HG03442 (cell line): ENCODE measurements around the gene CATSPERZ.

Source experiments
- ATAC-seq: cut with Tn5 transposase; IDR thresholded peaks from one replicate; pipeline ENCODE4 v1.9.1; 2021; ENCODE audit warnings: mild to moderate bottlenecking, moderate library complexity; ENCODE audit not compliant: unreplicated experiment

Gene CATSPERZ

DNA sequence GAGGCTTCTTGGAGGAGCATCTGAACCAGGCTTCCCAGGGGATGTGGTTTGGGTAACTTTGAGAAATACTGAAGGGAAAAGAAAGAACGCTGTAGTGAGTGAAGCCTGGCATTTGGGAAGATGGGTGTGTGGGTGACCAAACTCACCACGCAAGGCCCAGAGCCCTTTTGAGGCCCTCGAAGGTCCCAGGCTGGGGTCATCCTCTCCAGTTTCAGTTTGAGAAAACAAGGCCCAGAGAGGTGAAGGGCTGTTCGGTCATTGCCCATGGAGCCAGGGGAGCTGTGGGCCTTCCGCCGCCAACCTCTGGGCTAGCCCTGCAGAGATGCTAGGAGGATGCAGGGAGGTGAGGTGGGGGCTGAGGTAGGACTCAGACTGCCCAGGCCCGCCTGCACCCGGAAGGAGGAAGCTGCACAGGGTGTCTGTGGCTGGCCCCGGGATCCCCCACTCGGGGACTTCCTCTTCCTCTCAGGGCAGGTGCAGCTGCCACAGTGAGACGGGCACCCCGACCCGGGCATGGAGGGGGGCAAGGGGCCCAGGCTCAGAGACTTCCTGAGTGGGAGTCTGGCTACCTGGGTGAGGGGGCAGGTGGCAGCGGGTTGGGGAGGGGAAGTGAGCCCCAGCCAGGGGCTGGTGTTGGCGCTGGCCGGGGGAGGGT lies 39.7 kb downstream of the CATSPERZ start, which contains the start of gene CCDC88B:
CCDC88B (plus strand) TSS at position 451 of the 655 bp plus-strand sequence; CDS start at position 514, 63 bp downstream.
- ATAC-seq, result peak; percentile 39

DNA sequence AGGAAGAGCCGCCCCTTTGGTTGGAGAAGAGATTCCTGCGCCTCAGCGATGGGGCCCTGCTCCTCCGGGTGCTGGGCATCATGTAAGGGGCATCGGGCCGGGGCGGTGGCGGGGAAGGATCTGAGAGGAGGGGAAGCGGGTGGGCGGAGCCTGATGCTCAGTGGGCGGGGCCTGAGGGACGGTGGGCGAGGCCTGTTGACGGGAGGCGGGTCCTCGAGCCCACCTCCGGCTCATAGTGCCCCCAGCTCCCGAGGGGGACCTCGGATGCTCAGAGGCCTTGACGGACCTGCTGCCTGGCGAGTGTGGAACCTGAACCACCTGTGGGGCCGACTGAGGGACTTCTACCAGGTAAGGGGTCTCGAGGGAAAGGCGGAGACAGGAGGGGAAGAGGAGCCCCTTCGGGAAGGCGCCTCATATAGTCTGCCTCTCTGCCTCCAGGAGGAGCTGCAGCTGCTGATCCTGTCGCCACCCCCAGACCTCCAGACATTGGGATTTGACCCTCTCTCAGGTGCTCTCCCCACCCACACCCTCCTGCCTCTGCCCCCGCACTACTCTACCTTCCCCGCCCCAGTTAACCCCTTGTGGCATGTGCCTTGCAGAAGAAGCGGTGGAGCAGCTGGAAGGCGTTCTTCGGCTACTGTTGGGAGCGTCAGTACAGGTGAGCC lies 40.6 kb downstream of the CATSPERZ start:
- peak; percentile 38 for ATAC-seq

DNA sequence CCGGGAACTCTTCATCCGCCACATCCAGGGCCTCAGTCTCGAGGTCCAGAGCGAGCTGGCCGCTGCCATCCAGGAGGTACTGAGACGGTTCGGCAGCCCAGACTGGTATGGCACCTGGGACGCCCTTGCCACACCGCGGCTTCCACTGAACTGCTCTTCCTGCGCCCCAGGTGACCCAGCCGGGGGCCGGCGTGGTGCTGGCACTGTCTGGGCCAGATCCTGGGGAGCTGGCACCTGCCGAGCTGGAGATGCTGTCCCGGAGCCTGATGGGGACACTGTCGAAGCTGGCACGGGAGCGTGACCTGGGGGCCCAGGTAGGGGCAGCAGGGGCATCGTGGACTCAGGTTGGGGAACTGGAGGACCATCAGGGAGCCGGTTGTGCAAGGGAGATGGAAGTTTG lies 41.3 kb downstream of the CATSPERZ start:
- no peak for ATAC-seq

DNA sequence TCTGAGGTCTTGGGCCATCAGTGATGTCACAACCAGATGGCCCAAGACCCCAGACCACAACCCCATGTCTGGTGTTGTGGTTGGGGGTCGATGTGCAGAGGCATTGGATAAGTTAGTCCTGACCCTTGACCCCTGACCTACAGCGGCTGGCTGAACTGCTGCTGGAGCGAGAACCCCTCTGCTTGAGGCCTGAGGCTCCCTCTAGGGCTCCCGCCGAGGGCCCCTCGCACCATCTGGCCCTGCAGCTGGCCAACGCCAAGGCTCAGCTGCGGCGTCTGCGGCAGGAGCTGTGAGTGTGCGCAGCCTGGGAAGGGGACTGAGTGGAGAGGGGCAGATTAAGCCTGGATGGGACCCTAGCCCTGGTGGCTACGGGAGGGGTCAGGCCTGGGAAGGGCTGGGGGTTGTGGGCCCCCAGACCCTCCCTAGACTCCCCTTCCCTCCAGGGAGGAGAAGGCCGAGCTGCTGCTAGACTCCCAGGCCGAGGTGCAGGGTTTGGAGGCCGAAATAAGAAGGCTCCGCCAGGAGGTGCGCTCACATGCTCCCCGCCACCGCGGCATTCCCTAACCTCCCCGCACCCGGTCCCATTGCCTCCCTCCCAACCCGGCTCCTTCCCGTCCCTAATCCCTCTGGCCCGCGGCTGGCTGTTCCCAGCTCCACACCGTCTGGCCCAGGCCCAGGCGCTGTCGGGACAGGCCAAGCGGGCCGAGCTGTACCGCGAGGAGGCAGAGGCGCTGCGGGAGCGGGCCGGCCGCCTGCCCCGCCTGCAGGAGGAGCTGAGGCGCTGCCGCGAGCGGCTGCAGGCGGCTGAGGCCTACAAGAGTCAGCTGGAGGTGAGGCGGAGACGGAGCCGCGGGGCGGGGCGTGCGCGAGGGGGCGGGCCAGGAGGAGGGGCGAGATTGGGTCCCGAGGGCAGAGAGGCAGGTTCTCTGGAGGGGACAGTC lies 42.0 kb downstream of the CATSPERZ start:
- peak; percentile 38 for ATAC-seq

DNA sequence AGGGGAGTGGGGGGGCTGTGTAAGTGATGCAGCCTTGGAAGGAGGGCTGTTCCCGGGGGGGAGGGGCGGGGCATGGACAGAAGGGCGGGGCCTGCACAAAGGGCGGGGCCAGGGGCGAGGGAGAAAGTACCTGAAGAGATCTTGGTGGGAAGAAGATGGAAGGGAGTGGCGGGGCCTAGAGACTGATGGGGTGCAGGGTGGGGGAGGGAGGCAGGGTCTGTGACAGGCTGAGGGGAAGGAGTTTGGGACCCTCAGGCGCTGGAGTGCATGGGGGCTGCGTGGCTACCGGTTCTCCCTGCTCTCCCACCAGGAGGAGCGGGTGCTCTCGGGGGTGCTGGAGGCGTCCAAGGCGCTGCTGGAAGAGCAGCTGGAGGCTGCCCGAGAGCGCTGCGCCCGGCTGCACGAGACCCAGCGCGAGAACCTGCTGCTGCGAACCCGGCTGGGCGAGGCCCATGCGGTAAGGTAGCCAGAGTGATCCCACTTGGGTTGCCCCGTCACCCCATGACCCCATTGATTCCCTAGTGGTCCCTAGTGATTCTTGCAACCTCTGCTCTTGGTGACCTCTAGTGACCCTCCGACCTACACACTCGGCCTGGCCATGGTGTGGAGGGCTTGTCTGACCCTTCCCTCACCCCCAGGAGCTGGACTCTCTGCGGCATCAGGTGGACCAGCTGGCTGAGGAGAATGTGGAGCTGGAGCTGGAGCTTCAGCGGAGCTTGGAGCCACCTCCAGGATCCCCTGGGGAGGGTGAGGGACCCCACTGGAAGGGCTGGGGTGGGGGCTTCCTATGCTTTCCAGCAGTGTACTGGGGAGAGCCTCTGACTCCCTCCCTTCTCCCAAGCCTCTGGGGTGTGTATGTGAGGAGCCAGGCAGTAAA lies 42.9 kb downstream of the CATSPERZ start:
- no peak for ATAC-seq

DNA sequence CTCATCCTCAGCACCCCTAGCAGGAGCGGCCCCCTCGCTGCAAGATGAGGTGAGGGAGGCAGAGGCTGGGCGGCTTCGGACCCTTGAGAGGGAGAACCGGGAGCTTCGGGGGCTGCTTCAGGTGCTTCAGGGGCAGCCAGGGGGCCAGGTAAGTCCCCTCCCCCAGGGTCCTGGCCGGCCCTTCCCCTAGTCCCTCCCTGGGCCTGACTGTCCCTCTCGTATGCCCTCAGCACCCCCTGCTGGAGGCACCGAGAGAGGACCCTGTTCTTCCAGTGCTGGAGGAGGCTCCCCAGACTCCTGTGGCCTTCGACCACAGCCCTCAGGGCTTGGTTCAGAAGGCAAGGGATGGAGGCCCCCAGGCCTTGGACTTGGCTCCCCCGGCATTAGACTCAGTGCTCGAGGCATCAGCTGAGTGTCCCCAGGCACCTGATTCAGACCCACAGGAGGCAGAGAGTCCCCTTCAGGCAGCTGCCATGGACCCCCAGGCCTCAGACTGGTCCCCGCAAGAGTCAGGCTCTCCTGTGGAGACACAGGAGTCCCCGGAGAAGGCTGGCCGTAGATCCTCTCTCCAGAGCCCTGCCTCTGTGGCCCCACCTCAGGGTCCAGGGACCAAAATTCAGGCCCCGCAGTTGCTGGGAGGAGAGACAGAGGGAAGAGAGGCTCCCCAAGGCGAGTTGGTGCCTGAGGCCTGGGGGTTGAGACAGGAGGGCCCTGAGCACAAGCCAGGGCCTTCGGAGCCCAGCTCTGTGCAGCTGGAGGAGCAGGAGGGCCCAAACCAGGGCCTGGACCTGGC lies 43.8 kb downstream of the CATSPERZ start:
- ATAC-seq, result no peak

DNA sequence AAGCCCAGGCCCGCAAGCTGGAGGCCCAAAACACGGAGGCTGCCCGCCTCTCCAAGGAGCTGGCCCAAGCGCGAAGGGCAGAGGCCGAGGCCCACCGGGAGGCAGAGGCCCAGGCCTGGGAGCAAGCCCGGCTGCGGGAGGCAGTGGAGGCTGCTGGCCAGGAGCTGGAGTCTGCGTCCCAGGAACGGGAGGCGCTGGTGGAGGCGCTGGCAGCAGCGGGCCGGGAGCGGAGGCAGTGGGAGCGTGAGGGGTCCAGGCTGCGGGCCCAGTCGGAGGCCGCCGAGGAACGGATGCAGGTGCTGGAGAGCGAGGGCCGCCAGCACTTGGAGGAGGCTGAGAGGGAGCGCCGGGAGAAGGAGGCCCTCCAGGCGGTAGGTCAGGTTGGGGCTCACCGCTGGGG lies 44.6 kb downstream of the CATSPERZ start:
- ATAC-seq, result no peak

DNA sequence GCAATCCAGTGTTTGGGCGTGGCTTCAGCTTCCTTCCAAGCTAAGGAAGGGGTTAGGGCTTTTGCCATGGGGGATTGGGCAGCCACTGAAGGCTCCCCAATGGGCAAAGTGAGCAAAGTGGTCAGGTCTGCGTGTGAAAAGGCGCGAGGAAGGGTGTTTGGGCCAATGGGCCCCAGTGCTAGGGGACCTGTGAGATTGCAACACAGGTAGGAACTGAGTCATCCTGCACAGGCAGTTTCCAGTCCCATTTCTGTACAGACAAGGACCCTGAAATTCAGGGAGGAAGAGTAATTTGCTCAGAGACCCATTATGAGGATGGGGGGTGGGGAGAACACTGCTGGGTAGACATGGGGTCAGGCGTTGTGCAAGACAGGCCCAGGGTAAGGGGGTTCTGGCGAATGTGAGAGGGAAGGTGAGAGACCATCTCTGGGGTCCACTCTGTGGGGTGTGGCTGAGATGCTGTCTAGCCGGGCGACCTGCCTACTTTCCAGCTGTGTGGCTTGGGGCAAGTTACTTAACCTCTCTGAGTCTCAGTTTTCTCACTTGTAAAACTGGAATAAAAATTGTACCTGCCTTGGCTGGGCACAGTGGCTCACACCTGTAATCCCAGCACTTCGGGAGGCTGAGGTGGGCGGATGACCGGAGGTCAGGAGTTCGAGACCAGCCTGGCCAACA lies 47.2 kb downstream of the CATSPERZ start:
- no peak for ATAC-seq

DNA sequence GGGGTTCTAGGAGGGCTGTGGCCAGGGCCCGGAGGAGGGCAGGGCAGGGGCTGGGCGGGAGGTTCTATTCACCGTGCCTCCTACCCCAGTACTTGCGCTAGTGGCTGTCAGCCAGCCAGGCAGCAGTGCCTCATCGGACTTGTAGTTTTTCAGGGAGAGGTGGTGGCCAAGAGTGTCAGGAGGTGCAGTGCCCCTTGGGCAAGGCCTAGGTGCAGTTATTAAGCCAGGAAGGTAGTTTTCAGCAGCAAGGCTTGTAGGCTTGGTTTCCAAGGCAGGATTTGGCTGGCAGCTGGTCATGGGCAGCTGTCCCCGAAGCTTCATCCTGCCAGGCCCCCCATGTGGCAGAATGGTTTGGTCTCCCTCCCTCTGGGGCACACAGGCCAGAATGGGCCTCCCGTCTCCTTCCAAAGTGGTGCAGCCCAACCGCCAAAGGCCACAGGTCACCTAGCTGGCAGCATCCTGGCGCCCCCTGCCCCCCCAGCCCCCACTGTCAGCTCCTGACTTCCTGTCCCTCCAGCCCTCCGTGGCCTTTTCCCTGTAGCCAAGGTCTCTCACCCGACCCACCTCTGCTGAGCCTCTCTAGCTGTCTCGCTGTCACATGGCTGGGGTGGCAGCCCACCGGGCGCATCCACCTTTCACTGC lies 48.3 kb downstream of the CATSPERZ start:
- ATAC-seq, result no peak

DNA sequence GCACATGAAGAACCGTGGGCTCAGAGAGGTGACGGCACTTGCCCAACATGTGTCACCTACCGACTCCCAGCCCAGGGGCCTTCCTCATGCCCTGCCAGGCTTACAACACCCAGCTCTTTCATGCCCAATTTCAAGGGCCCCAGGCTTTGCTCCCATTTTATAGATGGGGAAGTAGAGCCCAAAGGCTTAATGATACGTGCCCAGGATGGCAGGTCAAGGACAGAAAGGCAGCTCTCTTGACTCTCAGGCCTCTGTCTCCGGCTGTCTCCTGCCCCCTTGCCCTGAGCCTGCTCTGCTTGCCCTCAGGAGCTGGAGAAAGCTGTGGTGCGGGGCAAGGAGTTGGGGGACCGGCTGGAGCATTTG lies 48.8 kb downstream of the CATSPERZ start:
- no peak for ATAC-seq

DNA sequence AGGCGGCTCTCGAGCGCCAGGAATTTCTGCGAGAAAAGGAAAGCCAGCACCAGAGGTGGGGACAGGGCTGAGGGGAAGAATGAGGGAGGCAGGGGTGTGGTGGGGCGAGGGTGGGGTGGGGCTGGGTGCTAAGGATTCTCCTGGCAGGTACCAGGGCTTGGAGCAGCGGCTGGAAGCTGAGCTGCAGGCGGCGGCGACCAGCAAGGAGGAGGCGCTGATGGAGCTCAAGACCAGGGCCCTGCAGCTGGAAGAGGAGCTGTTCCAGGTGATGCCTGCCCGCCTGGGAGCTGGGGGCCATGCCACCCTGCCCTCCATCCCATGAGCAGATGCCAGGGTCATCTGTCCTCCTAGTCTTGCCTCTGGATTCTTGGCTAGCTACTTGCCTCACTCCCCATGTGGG lies 49.2 kb downstream of the CATSPERZ start:
- no peak for ATAC-seq

DNA sequence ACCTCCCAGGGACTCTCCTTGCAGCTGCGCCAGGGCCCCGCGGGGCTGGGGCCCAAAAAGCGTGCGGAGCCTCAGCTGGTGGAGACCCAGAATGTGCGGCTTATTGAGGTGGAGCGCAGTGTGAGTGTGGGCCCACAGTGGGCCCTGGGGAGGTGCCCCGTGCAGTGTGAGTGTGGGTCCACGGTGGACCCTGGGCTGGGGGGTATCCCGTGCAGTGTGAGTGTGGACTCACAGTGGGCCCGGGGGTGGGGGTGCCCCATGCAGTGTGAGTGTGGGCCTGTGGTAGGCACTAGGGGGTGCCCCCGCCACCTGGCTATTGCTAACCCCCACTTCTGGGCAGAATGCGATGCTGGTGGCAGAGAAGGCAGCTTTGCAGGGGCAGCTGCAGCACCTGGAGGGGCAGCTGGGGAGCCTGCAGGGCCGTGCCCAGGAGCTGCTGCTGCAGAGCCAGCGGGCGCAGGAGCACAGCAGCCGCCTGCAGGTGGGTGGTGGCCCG lies 51.0 kb downstream of the CATSPERZ start:
- no peak for ATAC-seq

DNA sequence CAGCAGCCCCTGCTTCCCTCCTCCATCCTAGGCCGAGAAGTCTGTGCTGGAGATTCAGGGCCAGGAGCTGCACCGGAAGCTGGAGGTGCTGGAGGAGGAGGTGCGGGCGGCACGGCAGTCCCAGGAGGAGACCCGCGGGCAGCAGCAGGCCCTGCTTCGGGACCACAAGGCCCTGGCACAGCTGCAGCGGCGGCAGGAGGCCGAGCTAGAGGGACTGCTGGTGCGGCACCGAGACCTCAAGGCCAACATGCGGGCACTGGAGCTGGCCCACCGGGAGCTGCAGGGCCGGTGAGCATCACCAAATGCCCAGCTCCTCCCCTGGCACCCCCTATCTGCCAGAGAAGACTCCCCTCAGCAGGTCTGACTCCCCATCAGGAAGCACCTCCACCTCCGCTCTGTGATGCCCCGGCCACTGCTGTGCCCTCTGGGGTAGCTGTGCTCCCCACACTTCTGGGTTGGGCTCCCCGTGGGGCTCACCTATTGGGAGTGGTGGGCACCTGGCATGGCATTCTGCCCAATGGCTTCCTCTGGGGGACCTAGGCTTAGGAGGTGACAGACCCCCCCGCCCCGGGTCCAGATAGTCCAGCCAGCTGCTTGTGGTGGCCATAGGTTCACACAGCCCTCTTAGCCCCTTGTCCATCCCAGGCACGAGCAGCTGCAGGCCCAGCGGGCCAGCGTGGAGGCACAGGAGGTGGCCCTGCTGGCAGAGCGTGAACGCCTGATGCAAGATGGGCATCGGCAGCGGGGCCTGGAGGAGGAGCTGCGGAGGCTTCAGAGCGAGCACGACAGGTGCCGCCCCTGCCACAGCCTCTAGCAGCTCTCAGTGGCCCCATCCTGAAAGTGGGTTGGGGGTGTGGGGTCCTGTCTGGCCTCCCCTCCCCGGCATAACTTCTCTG lies 52.2 kb downstream of the CATSPERZ start:
- ATAC-seq, result no peak

DNA sequence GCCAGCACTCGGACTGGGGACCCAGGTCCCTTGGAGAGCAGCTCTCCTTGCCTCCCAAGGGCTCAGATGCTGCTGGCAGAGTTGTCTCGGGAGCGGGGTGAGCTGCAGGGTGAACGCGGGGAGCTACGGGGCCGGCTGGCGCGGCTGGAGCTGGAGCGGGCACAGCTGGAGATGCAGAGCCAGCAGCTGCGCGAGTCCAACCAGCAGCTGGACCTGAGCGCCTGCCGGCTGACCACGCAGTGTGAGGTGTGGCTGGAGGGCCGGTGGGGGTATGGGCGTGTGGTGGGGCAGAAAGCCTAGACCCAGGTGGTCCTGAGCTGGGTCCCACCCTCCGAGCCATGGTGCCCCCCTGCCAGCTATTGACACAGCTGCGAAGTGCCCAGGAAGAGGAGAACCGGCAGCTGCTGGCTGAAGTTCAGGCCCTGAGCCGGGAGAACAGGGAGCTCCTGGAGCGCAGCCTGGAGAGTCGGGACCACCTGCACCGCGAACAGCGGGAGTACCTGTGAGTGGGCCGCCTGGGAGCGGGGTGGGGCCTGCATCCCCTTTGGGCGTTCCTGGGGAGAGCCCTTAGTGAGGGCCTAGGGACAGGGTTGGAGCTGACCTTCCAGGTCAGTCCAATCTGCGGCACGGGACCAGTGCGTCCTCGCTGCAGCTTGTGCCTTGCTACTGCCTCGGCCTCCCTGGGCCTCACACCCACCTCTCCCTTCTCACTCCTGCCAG lies 53.0 kb downstream of the CATSPERZ start:
- ATAC-seq, result no peak

DNA sequence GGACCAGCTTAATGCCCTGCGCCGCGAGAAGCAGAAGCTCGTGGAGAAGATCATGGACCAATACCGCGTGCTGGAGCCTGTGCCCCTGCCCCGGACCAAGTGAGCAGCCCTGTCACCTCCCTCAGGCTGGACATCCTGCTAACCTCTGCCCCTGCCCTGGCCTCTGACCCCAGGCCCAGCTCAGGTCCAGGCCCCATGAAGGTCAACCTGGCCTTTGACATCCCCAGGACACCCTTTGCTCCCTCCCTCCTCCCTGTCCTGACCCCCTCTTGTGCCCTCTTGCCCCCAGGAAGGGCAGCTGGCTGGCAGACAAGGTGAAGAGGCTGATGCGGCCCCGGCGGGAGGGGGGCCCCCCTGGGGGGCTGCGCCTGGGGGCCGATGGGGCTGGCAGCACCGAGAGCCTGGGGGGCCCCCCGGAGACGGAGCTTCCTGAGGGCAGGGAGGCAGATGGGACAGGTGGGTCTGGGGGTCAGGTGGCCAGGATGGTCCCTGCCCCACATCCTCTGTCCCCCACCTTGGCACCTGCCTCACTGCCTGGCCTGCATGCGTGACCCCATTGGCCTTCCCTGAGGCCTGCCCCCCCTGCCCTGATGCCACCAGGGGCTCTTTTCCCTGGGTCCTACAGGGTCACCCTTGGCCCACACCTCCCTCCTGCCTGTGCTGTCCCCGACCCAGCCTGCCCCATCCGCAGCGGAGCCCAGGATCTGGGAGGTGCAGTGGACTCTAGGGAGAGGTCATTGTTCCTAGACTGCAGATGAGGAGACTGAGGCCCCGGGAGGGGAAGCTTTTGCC lies 53.8 kb downstream of the CATSPERZ start:
- no peak for ATAC-seq
